Endothelial cell of umbilical vein (primary cell): Measurements from ENCODE around the gene HK1.

Source experiments
- EZH2 ChIP-seq: IDR thresholded peaks from 2 replicates; pipeline ENCODE4 v1.6.1; 2012; ENCODE audit warnings: borderline replicate concordance, low read depth, mild to moderate bottlenecking, moderate library complexity, low read length, inconsistent platforms; ENCODE audit not compliant: severe bottlenecking
- FOS ChIP-seq: IDR thresholded peaks from 2 replicates; pipeline ENCODE4 v1.6.1; 2011; ENCODE audit warnings: mild to moderate bottlenecking, low read length, moderate library complexity, borderline replicate concordance; ENCODE audit not compliant: insufficient read depth
- JUN ChIP-seq: IDR thresholded peaks from 2 replicates; pipeline ENCODE4 v1.6.1; 2011; ENCODE audit warnings: borderline replicate concordance, low read depth; ENCODE audit not compliant: insufficient read length, insufficient read depth
- POLR2A ChIP-seq: IDR thresholded peaks from 2 replicates; pipeline ENCODE4 v1.6.1; 2012; ENCODE audit warnings: low read depth, mild to moderate bottlenecking, control low read depth, low read length
- POLR2AphosphoS5 ChIP-seq: IDR thresholded peaks from 2 replicates; pipeline ENCODE4 v1.6.1; 2012; ENCODE audit warnings: low read depth, mild to moderate bottlenecking, control low read depth, low read length, moderate library complexity; ENCODE audit not compliant: insufficient read depth
- TF ChIP-seq, protein P1 (sequence below), 2 donors: IDR thresholded peaks; 1 replicate in 1 of 2; 2 replicates in 1 of 2; pipeline ENCODE4 v1.5.1; 2011; ENCODE audit warnings: low read length in 2 of 2, mild to moderate bottlenecking in 2 of 2, moderate library complexity in 2 of 2, control low read depth in 1 of 2, inconsistent platforms in 1 of 2, low read depth in 1 of 2; ENCODE audit not compliant: insufficient read depth in 1 of 2; ENCODE audit errors: extremely low read depth in 1 of 2
- TF ChIP-seq, protein P2 (sequence below): IDR thresholded peaks from 2 replicates; pipeline ENCODE4 v1.6.1; 2011; ENCODE audit not compliant: insufficient read depth, insufficient read length

DNA sequence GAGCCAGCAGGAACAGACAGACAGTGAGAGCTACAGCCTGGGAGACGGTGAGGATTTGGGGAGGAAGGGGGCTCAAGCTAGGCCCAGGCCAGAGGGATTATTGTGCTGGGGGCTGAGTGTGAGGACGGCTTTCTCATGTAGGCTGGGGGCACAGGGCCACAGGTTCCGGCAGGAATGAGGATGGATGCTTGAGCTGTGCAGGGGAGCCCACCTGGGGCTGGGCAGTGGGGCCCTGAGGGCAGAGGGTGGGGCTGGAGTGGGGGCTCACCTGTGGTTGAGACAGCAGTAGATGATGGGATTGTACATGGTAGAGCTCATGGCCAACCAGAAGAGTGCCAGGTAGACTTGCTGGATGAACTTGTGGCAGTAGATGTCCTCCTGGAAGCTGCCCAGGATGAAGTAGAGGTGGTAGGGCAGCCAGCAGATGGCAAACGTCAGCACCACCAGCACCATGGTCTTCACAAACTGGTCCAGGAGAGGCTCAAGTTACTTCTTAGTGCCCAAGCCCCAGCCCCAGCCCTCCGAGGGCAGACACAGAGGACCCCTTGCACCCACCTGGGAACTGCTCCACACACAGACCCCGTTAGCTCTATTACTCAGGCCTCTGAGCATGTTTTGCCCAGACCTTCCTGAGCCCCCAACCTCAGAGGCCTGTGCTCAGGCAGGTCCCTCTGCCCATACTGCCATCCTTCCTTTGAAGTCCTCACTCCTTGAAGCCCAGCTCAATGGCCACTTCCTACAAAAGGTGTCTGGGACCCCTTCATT, 128.7 kb downstream of the HK1 start:
- TF ChIP-seq, protein P1, sequence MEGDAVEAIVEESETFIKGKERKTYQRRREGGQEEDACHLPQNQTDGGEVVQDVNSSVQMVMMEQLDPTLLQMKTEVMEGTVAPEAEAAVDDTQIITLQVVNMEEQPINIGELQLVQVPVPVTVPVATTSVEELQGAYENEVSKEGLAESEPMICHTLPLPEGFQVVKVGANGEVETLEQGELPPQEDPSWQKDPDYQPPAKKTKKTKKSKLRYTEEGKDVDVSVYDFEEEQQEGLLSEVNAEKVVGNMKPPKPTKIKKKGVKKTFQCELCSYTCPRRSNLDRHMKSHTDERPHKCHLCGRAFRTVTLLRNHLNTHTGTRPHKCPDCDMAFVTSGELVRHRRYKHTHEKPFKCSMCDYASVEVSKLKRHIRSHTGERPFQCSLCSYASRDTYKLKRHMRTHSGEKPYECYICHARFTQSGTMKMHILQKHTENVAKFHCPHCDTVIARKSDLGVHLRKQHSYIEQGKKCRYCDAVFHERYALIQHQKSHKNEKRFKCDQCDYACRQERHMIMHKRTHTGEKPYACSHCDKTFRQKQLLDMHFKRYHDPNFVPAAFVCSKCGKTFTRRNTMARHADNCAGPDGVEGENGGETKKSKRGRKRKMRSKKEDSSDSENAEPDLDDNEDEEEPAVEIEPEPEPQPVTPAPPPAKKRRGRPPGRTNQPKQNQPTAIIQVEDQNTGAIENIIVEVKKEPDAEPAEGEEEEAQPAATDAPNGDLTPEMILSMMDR (IDR thresholded peaks at IDR 0.05; ENCODE audit: extremely low read depth in 1 of 2, insufficient read depth in 1 of 2, low read depth in 1 of 2, low read length in 2 of 2), result no peak
- no peak for TF ChIP-seq EZH2
- TF ChIP-seq POLR2AphosphoS5, result no peak
- TF ChIP-seq POLR2A, result no peak
- TF ChIP-seq JUN, result no peak
- no peak for TF ChIP-seq FOS
- TF ChIP-seq, protein P2, sequence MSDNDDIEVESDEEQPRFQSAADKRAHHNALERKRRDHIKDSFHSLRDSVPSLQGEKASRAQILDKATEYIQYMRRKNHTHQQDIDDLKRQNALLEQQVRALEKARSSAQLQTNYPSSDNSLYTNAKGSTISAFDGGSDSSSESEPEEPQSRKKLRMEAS, result no peak
